ENCODE results near the gene PFKFB4.

DNA sequence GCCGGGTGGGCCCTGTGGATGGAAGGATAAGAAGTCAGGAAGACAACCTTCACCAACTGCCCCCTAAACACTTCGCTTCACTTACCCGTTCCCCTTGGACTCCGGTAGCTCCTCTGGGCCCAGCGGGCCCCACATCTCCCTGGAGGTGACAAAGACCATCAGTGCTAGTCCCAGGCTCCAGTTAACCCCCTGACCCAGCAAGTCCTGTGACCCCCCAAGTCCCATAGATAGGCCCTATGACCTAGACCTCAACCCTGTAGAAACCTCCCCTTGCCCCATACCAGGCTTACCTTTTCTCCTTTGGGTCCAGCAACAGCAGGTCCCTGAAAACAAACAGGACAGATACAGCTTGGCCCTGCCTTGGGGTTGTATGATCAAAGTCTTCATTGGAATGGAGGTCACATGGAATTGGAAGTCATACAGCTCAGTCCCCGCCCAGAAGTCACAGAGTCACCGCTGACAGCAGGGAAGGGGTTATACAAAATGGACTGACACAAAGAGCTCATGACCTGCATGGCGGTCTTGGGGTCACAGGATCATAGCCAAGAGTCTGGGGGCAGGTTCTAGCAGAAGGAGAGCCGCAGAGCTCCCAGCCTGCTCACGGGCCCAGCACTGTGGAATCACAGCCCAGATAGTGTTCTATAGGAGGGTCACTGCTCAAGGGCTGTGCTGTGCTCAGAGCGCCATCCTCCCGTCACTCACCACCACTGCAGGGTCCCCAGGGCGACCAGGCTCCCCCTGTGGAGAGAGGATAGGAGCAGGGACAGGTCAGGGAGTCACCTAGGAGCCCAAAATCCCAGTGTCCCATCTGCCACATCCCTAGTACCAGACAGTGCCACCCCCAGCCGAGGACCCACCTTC, 25.2 kb upstream of the PFKFB4 start:
- no peak for TF ChIP-seq CTCF (IDR thresholded peaks at IDR 0.05)
- no peak for TF ChIP-seq EZH2 (IDR thresholded peaks at IDR 0.05; ENCODE audit: borderline replicate concordance, insufficient read depth, low read depth, low read length, poor library complexity, severe bottlenecking)

Data from B cell (primary cell).